Kidney glomerular epithelial cell (primary cell): ENCODE data around the gene BLMH.

Experiments used
- DNase-seq: peaks from one replicate; lab custom pipeline; 2025; lab: John Stamatoyannopoulos, UW

The BLMH gene, protein sequence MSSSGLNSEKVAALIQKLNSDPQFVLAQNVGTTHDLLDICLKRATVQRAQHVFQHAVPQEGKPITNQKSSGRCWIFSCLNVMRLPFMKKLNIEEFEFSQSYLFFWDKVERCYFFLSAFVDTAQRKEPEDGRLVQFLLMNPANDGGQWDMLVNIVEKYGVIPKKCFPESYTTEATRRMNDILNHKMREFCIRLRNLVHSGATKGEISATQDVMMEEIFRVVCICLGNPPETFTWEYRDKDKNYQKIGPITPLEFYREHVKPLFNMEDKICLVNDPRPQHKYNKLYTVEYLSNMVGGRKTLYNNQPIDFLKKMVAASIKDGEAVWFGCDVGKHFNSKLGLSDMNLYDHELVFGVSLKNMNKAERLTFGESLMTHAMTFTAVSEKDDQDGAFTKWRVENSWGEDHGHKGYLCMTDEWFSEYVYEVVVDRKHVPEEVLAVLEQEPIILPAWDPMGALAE

DNA sequence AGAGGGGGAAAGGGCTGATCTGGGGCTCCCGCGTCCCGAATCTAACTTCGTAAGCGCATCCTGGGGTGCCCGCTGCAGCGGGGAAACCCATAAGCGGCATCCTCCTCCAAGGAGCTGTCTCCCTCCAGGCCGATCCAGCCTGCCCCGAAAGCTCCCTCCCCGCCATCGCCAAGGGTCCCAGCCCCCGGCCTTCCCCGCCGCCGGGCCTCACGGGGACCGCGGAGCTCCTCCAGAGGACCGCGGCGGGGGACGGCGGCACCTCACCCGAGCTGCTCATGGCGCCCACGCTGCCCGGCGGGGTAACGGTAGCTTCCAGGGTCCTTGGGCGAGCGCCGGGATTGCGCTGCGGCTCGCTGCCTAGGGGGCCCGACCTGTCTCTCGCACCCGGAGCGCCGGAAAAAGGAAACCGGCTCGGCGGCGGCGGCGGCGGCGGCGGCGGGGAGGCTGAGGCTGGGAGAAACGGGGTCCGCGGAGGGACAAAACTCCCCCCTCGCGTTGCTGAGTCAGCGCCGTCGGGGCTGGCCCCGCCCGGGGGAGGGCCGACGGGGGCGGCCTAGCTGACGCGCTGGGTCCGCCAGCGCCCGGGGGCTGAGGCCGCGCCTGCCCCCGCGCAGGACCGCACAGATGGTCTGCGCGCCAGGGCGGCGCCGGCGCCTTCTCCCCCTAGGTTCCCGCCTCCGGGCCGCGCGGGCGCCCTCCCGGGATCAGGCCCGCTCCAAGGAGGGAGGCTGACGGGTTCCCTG lies at the start of gene BLMH:
TSS of gene BLMH (minus strand) at position 402 of the 743 bp plus-strand sequence. CDS start at position 277, 125 bp downstream.
- DNase-seq = peak; percentile 50

DNA sequence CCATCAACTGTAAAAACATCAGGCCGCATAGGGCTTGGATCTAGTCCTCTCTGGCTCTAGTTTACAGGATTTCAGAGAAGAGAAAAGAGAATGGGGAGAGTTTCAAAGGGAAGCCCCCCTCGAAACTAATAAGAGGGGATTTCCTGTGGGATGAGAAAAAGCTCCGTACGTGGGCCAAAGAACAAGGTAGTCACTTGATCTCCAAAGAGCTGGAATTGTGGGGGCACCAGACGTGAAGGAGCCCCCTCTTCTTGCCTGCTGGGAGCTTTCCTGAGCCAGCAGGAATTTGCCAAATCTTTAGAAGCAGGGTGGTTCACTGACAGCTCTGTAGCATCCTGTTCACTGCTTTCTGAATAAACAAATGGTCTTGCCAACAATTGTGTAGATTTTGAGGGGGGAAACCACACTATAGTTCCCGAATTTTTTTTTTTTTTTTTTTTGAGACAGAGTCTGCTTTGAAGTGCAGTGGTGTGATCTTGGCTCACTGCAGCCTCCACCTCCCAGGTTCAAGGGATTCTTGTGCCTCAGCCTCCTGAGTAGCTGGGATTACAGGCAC lies 49.1 kb upstream of the BLMH start:
- DNase-seq = no peak

DNA sequence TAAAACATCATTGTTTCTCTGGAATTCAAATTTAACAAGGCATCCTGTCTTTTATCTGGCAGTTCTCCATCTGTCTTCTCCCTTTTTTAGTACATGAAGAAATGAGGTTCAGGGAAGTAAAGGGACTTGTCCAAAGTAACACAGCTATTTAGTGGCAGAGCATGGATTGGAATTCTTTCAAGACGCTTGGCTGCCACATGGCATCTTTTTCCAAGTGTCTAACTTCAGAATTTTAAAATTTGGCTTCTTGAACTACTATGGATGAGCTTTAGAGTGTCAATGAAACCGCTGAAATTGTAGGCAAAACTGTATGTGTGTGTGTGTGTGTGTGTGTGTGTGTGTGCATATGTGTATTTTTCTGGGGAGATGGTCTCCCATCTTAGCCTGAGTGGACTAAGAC lies 47.3 kb upstream of the BLMH start:
- DNase-seq = no peak

DNA sequence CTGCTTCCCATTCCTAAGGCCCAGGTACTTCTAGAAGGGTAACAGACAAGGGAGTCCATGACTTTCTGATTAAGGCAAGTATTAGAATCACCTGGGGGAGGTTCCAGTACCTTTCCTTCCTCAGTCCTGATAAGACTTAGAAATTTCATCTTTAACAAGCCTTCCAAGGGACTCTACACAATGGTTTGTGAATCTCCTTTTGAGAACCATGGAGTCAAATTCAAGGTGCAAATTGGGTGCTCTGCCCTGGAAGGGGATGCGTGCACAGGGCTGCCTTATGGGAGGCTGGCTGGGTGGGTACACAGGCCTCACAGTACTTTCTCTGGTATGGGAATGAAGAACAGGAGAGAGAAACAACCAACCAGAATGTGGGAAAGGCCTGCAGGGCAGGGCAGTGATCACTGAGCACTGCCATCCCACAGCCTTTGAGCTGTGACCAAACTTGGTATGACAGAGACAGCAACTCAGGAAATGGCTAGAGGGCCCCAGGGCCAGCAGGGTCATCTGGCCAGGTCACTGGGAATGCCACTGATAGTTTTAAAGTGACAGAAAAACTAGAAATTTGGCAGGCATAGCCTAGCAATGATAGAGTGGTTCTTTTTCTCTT lies 45.8 kb upstream of the BLMH start:
- DNase-seq = no peak

DNA sequence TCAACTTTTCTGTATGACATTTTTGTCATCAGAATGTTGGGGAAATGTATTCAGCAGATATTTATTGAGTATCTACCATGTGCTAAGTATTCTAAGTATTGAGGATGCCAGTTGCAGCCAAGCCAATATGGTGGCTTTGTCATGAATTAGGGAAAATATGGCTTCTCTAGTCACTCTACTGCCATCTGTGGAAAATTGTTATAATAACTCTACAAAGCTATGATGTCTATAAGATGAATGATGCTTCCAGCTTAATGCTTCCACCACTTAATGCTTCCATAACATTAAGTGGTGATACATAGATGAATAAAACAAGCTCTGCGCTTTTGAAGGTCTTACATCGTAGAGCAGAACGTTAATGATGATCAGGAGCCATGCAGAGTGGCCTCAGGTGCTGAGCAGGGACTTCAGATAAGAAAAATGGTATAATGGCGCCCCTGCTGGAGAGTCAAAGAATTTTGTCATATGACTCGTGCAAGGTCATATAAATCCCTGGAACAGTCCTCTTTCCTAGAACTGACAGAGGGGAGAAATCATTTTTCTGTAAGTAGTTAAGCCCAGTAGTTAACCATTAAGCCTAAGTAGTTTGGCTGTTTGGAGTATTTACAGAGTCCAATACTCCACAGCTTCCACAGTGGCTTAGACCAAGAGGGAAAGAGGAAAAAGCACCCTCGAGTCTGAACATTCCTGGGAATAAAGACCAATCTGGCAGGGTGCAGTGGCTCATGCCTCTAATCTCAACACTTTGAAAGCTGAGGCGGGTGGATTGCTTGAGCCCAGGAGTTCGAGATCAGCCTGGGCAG lies 44.8 kb upstream of the BLMH start:
- peak; percentile 59 for DNase-seq

DNA sequence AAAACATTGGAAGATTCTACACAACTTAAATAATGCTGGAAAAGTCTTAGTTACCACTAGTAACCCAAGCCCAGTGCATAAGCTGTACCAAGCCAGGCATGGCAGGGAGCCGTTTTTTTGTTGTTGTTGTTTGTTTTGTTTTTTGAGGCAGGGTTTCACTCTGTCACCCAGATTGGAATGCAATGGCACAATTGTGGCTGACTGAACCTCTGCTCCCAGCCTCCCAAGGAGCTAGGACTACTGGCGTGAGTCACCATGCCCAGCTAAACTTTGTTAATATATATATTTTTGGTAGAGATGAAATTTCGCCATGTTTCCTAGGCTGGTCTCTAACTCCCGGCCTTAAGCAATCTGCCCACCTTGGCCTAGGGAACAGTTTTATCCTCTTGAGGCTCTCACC lies 42.7 kb upstream of the BLMH start:
- DNase-seq = no peak

DNA sequence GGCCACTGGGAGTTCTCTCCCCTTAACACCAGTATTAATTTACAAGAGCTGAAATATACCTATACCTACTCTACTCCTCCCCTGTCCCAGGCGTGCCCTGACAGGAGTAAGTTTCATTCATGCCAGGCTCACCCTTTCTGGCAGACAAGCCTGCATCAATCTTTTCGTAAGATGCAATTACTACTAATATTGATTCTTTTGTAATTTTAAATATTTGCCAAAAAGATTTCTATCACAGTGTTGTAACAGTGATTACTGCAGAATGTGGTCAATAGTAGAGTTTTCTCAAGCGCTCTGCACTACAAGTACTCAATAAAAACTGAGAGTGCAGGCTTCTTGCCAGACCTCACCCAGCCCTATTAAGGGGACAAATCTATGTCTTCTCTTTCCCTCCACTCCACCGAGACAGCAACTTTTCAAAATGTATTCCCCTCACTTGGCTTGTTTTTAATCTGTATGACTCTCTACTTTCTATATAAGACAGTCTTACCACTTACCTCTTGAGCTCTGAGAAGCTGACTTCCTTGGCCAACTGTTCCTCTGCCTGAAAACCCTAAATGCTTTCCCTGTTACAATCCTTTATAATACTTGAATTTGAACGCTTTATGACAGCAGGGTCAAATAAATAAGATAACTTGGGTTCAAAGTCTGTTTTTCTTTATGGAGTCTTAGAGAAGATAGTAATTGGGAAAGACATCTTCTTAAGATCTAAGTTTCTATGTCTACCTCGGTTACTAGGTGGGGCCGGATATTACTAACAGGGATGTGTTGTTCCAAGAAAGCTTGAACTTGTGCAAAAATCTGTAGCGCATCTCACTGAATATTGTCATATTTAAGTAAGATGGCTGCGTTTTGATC lies 42.0 kb upstream of the BLMH start, which contains the start of gene TMIGD1:
TSS of gene TMIGD1 (minus strand) at position 555 of the 858 bp plus-strand sequence. CDS start 1,924 bp downstream, outside the sequence.
- no peak for DNase-seq

DNA sequence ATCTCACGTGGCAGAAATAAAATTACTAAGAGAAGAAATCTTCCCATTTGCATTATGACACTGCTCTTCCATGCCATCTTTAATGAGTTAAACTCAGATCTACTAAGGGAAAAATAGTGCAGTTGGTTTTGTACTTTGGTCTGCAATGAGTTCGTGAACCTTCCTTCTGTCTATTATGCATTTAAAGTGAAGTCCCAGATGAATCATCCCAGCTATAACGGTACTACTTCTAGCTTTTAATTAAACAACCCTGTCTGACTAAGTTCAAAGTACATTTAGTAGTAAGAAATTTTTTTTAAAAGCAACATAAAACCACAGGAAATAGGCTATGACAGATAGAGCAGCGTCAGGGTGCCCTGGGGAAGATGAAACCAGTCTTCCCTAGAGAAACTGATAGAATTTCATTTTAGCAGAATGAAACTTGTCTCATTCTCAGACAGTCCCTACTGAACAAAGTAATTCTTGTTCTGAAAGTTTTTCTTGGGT lies 40.4 kb upstream of the BLMH start:
- DNase-seq = peak; percentile 29

DNA sequence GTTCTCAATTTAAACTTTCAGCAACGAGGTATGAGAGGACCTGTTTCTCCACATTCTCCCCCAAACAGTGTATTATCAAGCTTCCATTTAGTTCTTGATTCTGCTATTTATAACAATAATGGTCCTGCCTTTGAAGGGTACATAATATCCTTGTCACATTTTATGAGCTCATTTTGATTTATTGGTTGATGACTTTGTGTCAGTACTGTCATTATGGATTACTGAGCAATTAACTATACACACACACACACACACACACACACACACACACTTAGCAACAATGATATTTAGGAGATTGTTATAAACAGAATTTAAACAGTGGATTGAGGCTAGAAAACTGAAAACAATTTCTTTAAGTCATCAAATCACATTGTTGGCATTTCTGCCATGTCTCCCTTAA lies 35.1 kb upstream of the BLMH start:
- DNase-seq = no peak

DNA sequence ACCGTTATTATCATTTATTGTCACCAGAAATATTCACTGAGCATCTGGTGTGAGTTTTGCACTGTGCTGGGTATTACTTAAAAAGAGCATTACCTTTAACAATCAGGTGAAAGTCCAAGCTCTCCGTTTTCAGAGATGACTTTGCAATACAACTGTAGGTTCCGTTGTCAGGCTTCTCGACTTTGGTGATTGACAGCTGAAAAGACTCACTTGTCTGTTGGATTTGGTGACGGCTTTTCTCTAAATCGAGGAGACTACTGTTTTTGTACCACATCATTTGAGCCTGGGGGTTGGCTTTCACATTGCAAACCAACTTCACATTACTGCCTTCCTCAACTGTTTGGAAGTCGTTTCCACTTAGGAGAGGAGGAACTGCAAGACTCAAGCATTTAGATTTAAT lies 33.0 kb upstream of the BLMH start:
- DNase-seq = no peak

DNA sequence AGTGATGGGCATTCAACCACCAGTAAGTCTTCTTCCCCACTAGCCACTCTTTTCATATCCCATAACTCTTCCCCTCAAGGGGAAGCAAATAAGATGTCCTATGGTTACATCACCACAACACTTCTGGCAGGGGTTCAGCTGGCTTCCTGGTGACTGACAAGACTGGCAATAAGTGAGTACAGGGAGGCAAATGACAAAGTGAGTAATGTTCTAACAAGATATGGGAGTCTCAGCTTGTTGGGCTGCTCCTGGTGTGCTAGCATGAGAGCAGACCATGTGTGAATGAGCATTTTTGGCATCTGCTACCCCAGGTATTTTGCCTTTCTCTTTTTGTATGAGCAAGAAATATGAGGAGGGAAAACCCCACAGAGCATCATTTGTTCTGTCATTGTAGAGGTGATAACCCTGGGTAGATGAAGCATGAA lies 32.2 kb upstream of the BLMH start:
- DNase-seq = no peak

DNA sequence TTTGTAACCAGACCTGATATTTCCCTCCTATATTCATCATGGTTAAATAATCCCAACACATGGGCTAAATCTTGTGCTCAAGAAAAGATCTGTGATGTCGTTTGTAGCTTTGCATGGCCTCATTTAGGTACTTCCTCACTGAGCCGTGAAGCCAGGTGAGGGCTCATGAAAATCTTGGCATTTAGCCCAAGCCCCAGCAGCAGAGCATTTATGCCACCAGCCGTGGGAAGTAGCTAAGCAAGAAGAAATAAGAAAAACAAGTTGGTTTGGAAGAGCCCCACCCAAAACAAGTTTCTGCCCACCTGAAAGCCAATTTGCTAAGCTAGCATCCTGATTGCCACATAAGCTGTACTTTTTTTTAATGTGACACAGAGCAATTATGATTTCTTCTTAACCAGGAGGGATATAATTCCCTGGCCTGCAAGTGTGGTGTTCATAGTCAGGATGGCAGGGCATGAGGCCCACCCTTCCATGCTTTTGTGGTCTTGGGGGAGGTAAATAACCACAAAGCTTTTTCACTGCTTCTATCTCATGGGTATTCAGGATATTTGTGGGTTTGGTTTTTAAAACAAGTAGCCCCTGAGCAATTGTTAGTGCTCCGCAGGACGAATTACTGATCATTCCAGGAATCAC lies 31.6 kb upstream of the BLMH start:
- DNase-seq = no peak

DNA sequence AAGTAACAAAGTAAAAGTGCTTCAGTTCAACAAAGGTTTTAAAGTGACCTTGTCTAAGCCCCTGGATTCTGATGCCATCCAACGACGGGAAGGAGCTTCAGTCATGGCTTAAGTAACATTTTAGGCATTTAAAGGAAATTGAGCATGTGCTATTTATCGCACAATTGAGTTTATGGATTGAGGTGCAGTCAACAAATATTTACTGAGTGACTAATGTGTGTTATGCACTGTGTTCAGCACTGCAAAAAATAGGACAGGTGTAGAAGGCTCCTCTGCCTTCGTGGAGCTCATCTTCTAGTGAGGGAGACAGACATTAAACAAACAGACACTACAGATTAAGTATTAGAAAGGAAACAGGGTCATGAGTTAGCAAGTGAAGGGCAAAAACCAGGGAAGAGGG lies 29.6 kb upstream of the BLMH start:
- no peak for DNase-seq

DNA sequence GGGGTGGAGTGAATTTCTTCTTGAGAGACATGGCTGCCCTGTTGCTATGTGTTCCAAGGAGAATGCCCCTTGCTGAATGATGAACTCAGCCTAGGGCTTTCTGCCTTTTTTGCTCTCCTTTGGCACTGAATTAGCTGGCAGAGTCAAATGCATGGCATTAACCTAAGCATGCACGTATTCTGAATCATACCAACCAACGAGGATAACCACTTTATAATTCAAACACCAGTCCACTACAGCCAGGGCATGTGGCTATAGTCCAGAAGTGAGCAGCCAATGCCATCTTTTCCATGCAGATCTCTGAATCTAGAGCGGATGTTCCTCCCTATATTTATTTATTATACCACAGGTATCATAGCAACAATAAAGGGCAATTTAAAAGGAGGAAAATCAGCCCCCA lies 26.4 kb upstream of the BLMH start:
- no peak for DNase-seq

DNA sequence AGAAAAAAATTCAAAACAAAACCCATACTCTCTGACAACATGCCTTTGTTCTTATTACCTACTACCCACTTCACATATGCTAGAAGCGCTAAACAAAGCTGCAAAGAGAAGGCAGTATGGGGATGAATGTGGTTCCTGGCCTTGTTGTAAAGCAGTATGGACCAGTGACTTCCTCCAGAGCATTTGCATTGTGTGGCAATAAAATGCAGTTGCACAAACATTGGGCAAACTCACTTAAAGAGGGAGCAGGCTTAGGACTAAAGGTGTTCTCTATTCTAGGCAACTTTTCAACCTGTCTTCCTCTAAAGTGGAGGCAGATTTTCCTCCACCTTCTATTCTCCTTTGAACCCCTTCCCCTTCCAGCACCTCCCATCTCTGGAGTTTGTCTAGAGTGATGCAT lies 25.0 kb upstream of the BLMH start:
- DNase-seq = no peak

DNA sequence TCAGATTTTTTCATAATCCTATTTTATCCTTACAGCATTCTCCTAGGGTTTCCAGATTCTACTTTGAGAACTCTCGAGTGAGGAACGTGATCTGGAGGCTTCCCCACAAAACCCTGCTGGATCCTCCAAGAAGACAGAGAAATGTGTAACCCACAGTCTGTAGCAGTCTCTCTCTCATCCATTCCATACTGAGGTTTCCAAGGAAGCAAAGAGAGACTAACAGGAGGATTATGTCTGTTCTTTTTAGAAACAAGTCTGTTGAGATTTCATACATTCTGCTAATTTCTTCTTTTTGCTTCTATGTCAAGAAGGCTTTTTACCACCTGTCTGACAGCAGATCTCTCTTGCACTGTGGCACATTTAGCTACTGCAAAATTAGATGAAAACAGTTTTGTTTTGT lies 23.4 kb upstream of the BLMH start:
- DNase-seq = no peak

DNA sequence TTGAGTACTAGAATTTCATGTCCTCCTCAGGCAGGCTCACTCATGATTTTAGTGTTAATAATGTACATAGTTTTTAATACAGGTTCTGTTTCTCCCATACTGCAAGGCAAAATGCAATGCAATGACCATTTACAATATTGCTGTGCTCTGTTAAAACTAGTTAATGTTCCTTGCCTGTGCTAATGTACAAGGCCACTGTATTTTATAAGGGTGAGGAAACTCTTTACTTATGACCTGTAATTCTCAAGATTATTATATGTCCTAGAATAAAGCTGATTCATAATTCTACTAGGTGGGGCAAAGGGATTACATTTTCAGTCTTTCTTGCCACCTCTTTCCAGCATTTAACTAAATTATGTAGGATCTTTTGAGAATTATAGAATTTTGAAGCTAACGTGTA lies 22.7 kb upstream of the BLMH start:
- no peak for DNase-seq

DNA sequence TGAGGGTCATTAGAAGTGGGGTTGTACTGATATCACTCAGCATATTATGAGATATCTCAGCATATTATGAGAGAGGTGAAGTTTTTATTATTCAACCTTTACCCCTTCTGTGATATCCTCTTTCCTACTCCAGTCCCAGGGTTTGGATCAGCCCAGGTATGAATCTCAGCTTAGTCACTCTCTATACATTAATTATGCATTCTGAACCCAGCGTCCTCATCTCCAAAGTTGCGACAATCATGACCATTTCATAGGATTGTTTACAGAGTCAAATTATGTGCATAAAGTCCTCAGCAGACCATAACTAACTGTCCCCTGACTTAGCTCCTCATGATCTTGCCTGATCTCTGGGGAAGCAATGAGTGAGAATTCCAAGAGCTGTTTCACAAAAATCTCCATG lies 20.5 kb upstream of the BLMH start:
- DNase-seq = no peak

DNA sequence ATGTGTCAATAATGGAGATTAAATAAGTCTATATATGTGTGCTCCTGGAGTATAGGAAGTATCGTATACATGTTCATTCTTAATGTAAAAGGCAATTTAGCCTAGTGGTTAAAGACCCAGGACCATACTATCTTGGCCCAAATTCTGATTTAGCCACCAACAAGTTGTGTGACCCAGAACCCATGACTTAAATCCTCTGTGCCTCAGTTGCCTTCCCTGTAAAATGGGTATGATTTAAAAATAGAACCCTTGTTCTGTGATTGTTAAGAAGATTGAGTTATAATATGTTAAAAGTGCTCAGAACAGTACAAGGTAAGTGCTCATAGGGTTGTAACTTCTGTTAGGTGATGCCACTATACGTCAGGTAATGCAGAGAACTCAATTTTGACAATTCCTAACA lies 18.8 kb upstream of the BLMH start:
- no peak for DNase-seq

DNA sequence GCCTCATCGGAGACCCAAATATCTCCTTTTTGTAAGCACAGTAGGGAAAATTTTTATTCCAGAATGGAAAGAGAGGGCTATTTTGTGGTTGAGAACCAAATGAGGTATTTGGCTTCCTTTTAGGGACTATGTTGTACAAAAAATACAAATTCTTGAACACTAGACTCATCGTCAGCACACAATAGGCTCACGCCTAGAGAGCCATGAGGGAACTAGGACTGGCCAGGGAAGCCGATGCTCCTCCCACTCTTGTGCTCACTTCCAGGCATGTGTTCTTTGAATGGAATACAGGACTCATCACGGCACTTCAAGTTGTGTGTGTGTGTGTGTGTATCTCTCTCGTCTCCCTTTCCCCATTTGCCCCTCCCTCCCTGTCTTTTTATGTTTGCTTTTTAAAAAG lies 17.8 kb upstream of the BLMH start:
- DNase-seq = no peak
